HG03575 (cell line): ENCODE data around the gene GYS1.
"Not testable (repeated sequence)": the region's sequence is repeated elsewhere in the genome, so short reads cannot be mapped to it uniquely, and the experiment has no call there.

ENCODE experiments used
- ATAC-seq: cut with Tn5 transposase; IDR thresholded peaks from one replicate; pipeline ENCODE4 v1.9.1; 2021; ENCODE audit not compliant: unreplicated experiment, insufficient number of reproducible peaks, low FRiP score; ENCODE audit errors: extremely low read depth

The GYS1 gene

GRCh38 chr19:48922548-48923490, 70.3 kb downstream of the GYS1 start:
- no peak for ATAC-seq

GRCh38 chr19:48921721-48922500, 71.2 kb downstream of the GYS1 start:
- no peak for ATAC-seq

DNA sequence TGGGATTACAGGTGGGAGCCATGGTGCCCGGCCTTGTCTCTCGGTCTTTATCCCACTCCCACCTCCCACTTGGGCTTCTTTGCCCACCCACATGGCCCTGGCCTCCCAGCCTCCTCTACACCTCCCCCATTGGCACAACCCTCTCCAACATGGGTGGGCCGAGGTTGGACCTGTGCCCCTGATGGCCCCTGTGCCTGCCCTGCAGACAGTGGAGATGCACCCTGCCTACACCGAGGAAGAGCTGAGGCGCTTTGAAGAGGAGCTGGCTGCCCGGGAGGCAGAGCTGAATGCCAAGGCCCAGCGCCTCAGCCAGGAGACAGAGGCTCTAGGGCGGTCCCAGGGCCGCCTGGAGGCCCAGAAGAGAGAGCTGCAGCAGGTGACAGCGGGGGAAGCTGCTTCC, 72.2 kb downstream of the GYS1 start:
- no peak for ATAC-seq

GRCh38 chr19:48919271-48919670, 73.8 kb downstream of the GYS1 start:
- not testable (repeated sequence) for ATAC-seq

DNA sequence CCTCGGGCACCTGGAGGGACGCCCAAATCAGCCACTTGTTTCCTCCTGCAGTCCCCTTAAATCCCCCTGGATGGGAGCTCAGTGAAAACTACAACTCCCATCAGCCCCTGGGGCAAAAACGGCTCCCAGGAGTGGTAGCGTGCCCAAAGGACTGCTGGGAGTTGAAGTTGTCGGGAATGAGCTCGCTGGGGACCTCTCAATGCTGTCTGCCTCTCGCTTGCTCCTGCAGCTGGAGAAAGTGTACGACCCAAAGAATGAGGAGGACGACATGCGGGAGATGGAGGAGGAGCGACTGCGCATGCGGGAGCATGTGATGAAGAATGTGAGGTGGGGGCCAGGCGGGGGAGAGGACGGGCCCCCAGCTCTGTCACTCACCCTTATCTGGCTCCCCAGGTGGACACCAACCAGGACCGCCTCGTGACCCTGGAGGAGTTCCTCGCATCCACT, 74.3 kb downstream of the GYS1 start:
- no peak for ATAC-seq
